ENCODE data around the gene PARPBP. TPM values are rescaled to one million over a fixed set of nuclear protein-coding genes. Genes with fewer than 3 reads are reported as not detected.
"Not testable (repeated sequence)": the region's sequence is repeated elsewhere in the genome, so short reads cannot be mapped to it uniquely, and the experiment has no call there.

The PARPBP gene, protein sequence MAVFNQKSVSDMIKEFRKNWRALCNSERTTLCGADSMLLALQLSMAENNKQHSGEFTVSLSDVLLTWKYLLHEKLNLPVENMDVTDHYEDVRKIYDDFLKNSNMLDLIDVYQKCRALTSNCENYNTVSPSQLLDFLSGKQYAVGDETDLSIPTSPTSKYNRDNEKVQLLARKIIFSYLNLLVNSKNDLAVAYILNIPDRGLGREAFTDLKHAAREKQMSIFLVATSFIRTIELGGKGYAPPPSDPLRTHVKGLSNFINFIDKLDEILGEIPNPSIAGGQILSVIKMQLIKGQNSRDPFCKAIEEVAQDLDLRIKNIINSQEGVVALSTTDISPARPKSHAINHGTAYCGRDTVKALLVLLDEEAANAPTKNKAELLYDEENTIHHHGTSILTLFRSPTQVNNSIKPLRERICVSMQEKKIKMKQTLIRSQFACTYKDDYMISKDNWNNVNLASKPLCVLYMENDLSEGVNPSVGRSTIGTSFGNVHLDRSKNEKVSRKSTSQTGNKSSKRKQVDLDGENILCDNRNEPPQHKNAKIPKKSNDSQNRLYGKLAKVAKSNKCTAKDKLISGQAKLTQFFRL
- 2.4 TPM for total RNA-seq

DNA sequence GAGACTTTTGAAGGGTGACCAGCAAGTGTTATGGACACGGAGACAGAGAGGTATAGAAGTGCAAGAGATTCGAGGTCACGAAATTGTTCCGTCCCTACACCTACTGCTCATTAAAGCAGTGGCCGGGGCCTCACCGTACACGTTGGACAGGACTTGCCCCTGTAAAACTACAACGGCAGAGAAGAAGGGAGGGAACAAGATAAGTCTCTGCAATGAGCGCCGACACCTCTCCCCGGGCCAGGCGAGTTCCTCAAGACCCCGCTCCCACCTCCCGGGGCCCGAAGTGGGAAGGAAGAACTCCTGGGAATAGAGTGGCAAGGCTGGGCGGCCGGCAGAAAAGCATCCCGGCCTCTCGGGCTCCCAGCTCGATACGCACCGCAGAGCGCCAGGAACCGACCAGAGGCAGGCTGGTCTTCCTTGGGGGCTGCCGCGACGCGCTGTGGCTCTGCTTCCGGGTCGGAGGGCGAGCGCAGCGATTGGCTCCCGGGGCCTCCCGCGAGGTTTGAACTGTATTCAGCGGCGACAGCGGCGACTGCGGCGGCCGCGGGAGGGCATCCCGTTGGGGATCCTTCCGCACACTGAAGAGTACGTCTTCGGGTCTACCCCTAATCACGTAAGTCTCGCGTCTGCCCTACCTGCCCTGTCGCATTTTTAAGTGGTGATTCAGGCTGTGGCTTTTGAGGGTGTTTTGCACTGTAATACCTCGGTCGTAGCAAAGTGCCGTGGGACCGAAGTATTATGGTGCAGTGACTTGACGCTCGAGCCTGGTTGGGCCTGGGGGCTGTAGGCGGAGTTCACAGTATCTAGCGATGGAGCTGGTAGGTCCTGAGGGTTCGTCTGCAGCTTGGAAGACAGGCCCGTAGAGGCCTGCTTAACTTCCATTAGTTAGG is at the start of gene PARPBP, which contains the start of gene NUP37:
Gene PARPBP (plus strand): TSS at position 510 of the 890 bp plus-strand sequence. CDS start 3,706 bp downstream, outside the sequence.
Gene NUP37 (minus strand): TSS at position 441 of the 890 bp plus-strand sequence. CDS start 1,596 bp downstream, outside the sequence.
- peak; percentile 76 to 91 (median 89) for DNase-seq (ENCODE audit: low read depth in 2 of 3, low spot score in 2 of 3)

DNA sequence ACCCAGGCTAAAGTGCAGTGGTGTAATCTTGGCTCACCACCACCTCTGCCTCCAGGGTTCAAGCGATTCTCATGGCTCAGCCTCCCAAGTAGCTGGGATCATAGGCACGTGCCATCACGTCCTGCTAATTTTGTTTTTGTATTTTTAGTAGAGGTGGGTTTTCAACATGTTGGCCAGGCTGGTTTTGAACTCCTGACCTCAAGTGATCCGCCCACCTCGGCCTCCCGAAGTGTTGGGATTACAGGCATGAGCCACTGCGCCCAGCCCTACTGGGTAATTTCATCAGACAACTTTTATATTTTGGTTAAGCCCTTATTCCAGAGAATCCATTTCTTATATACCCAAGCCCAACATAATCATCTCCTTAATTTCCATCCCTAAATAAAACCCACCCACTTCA is 47.9 kb upstream of the PARPBP start:
- DNase-seq (ENCODE audit: low read depth in 2 of 3, low spot score in 2 of 3), result not testable (repeated sequence)

DNA sequence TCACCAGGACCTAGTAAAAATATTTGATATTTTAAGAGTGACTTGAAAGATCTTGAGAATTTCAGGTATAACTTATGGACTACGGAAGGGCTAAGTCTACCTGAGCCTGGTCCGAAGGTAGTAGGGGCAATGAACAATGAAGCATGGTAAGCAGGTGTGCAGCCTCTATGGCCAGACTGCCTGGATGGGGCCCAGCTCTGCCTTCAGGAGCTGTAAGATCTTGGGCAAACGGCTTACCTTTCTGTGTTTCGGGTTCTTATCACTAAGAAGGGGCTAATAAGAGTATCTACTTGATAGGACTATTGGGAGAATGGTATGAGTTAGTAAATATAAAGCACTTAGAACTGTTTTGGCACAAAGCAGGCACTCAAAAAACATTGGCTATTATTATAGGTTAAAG is 39.1 kb upstream of the PARPBP start:
- no peak for DNase-seq (ENCODE audit: low read depth in 2 of 3, low spot score in 2 of 3)

DNA sequence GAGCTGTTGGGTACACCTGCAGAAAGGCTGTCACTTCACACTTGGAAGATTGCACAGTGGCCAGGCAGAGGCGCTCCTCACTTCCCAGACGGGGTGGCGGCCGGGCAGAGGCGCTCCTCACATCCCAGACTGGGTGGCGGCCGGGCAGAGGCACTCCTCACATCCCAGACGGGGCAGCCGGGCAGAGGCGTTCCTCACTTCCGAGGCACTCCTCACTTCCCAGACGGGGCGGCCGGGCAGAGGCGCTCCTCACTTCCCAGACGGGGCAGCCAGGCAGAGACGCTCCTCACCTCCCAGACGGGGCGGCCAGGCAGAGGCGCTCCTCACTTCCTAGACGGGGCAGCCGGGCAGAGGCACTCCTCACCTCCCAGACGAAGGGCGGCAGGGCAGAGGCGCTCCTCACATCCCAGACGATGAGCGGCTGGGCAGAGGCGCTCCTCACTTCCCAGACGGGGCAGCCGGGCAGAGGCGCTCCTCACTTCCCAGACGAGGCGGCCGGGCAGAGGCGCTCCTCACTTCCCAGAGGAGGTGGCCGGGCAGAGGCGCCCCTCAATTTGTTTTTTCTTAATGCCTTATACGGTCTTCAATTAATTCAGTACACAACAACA is 30.7 kb upstream of the PARPBP start:
- not testable (repeated sequence) for DNase-seq (ENCODE audit: low read depth in 2 of 3, low spot score in 2 of 3)

DNA sequence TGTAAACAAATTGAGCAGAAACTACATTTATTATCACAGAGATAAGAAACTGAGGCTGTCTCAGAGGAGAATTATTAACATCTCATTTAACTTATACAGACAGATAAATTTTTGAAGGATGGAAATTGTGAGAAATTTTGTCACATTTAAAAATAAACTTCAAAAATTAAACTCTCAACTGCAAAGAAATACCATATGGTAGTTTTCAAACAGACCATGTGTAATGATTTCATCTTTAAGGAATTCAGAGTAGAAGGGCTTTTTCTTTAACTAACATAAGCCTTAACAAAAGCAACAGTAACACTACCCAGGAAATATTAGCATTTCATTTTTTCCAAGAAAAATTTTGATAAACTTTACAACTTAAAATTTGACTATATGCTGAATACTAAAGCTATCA is 26.7 kb upstream of the PARPBP start:
- no peak for DNase-seq (ENCODE audit: low read depth in 2 of 3, low spot score in 2 of 3)

DNA sequence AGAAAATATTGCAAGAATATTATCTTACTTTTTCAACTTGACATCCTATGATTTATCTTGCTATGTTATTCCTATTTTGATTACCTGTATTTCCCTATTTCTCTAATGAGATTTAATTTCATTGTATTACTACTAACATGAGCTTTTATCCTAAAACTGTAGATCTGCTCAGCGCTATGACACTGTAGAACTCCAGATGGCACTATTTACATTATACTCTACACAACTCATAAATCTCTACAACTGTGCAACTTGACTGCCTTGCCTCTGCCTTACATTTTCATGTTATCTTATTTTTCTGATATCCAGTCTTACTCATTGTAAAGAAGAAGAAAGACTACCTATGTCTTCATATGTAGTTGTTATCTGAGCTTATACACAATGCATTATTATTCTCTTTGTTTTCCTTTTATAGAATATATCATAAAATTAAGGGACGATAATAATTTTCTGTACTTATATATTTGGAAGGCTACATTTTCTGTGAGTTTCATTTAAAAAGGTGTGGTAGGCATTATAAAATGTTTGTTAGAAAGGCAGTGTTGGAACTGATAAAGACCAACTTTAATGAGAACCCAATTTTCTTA is 24.2 kb upstream of the PARPBP start:
- peak in 2 of 3 donors; percentile 13 to 48 for DNase-seq (ENCODE audit: low read depth in 2 of 3, low spot score in 2 of 3)

DNA sequence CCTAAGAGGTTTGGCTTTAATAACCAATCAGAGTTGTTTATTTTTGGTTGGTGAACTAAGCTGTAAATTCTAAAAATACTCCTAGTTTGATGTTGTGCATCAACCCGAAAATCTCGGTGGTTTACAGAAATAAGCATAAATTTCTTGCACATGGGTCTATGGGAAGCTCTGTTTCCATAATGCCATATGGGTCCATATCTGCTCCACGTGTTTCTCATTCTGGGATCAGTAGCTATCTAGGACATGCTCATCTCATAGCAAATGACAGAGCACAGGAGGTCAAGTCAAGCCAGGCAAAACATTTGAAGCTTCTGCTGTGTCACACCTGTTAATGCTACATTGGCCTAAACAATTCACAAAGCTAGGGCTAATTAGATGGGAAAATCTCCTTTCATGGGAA is 23.1 kb upstream of the PARPBP start:
- DNase-seq (ENCODE audit: low read depth in 2 of 3, low spot score in 2 of 3), result no peak

DNA sequence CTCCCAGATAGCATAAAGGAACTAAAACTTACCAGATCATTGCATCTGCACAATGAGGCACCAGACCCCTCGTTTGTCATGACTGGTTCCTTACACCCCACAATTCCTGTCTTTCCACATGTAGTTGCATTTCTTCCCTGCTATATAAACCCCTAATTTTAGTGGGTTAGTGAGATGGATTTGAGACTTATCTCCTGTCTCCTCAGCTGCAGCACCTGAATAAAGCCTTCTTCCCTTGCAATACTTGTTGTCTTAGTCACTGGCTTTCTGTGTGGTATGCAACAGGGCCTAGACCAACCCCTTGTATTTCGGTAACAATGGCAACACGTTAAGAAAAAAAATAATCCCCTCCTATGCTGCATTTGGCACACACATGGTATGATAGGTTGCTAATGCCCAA is 13.1 kb upstream of the PARPBP start:
- no peak for DNase-seq (ENCODE audit: low read depth in 2 of 3, low spot score in 2 of 3)

DNA sequence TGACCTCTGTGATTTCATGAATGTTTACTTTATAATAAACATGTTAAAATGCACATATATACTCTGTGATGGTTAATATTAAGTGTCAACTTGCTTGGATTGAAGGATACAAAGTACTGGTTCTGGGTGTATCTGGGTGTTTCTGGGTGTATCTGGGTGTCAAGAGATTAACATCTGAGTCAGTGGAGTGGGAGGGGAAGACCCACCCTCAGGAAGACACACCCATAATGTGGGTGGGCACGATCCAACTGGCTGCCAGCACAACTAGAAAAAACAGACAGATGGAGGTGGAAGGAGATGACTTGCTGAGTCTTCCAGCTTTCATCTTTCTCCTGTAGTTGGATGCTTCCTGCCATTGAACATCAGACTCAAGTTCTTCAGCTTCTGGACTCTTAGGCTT is 12.0 kb upstream of the PARPBP start:
- DNase-seq (ENCODE audit: low read depth in 2 of 3, low spot score in 2 of 3), result no peak

DNA sequence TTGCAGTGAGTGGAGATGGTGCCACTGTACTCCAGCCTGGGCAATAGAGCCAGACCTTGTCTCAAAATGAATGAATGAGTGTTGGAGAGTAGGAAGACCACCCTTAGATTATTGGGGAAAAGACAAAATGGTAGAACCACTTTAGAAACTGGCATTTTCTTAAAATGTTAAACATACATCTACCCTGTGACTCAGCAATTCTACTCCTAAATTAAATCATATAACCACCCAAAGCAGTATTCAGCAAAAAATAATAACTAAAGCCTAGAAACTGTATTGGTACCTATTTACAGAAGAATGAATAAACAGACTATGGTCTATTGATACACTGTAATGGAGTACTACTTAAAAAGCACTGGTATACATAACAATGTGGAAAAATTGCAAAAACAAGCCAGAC is 9.2 kb upstream of the PARPBP start:
- DNase-seq (ENCODE audit: low read depth in 2 of 3, low spot score in 2 of 3), result no peak

DNA sequence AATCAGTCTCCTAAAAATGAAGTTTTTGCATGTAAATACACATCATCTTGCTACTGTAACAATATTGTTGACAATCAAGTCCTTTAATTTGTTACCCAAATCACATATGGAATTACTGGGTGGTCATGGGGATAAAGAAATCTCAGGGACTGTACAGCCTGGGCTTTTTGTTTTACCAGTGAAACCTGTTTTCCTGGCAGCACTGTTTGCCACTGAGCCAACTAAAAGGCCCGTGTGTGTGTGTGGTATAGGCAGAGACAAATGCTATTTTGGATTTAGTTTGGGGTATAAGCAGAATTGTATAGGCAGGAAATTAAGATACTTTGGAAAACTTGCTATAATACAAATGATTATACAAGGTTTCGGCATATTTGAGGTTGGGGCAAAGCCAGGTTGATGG is 5.8 kb upstream of the PARPBP start:
- no peak for DNase-seq (ENCODE audit: low read depth in 2 of 3, low spot score in 2 of 3)

DNA sequence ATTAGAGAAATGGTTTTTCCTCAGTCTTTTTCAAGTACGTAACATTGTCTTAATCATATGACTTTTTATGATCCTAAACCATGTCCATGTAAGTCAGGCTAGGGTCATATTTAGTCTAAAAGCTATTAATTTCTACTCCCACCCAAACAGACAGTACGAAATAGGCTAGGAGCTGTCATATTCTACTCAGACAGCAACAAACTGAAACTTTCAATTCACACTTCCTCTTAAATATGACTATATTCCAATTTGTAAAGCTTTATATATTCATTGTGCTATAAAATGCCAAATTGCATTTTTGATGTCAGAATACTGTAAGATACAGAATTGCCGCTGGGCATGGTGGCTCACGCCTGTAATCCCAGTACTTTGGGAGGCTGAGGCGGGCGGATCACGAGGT is 3.6 kb upstream of the PARPBP start:
- DNase-seq (ENCODE audit: low read depth in 2 of 3, low spot score in 2 of 3), result no peak

DNA sequence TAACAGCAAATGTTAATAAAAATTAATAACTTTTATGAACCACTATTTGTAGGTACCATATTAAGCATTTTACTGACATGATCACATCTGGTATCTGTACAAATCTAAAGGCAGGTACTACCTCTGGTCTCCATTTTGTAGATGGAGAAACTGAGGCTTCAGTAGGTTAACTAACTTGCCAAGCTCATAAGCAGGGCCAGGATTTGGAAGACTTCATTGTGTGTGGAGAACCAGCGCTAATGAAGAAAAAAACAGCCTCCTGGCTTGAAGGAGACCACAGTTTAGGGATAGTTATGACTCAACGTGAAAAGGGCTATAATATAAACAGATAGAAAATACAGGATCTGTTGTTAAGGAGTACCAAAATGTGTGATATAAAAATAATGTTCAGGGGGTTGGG is 1.1 kb upstream of the PARPBP start:
- no peak for DNase-seq (ENCODE audit: low read depth in 2 of 3, low spot score in 2 of 3)

DNA sequence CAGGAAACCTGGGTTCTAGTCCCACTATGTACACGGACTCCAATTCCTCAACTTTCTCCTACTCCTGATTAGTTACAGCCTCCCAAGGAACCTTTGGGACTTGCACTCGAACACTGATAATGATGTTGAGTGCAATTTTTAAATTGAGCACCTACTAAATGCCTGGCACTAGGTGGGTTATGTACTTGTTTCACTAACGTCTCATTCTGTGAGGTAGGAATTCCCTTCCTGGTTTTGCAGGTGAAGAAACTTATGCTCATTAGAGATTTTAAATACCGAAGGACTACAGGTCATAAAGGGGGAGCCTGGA is 536 bp downstream of the PARPBP start:
- DNase-seq (ENCODE audit: low read depth in 2 of 3, low spot score in 2 of 3), result no peak

DNA sequence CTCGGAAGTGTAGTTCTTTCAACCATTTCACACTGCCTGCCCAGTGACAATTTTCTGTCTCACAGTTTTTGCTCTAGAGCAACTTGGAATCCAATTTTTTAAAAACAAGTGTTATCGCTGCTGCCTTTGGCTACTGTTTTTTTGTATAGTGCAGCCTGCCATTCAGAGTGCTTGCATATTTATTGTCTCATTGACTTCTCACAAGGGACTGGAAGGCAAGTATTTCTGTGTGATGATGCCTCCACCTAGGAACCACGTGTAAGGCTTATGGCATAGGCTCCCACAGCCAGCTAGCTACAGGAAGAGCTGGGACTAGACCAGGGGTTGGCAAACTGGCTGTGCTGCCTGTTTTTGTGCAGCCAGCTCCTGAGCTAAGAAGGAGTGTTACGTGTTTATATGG is 903 bp downstream of the PARPBP start:
- DNase-seq (ENCODE audit: low read depth in 2 of 3, low spot score in 2 of 3), result peak in 1 of 3 donors; percentile 4

DNA sequence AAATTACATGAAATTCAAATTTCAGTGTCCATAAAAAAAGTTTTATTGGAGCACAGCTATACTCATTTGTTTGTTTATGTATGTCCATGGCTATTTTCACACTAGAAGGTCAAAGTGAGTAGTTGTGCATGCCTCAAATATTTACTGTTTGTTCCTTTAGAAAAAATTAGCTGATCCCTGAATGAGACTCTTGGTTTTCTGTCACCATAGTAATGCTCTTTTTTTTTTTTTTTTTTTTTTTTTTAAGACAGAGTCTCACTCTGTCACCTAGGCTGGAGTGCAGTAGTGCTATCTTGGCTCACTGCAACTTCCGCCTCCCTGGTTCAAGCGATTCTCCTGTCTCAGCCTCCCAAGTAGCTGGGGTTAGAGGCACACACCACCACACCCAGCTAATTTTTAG is 1.3 kb downstream of the PARPBP start:
- DNase-seq (ENCODE audit: low read depth in 2 of 3, low spot score in 2 of 3), result not testable (repeated sequence)

DNA sequence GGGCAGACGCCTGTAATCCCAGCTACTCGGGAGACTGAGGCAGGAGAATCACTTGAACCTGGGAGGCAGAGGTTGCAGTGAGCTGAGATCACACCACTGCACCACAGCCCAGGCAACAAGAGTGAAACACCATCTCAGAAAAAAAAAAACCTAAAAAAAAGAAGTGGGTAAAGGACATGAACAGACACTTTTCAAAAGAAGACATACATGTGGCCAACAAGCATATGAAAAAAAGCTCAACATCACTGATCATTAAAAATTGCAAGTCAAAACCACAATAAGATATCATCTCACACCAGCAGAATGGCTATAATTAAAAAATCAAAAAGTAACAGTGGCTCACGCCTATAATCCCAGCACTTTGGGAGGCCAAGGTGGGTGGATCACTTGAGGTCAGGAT is 10.7 kb downstream of the PARPBP start:
- not testable (repeated sequence) for DNase-seq (ENCODE audit: low read depth in 2 of 3, low spot score in 2 of 3)

DNA sequence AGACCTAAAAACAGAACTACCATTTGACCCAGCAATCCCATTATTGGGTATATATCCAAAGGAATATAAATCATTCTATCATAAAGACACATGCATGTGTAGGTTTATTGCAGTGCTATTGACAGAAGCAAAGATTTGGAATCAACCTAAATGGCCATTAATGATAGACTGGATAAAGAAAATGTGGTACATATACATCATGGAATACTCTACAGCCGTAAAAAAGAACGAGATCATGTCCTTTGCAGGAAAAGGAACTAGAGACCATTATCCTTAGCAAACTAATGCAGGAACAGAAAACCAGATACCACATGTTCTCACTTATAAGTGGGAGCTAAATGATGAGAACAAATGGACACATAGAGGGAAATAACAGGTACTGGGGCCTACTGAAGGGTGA is 11.5 kb downstream of the PARPBP start:
- DNase-seq (ENCODE audit: low read depth in 2 of 3, low spot score in 2 of 3), result not testable (repeated sequence)

DNA sequence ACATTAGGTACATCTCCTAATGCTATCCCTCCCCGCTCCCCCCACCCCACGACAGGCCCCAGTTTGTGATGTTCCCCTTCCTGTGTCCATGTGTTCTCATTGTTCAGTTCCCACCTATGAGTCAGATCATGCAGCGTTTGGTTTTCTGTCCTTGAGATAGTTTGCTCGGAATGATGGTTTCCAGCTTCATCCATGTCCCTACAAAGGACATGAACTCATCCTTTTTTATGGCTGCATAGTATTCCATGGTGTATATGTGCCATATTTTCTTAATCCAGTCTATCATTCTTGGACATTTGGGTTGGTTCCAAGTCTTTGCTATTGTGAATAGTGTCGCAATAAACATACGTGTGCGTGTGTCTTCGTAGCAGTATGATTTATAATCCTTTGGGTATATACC is 17.6 kb downstream of the PARPBP start:
- not testable (repeated sequence) for DNase-seq (ENCODE audit: low read depth in 2 of 3, low spot score in 2 of 3)

DNA sequence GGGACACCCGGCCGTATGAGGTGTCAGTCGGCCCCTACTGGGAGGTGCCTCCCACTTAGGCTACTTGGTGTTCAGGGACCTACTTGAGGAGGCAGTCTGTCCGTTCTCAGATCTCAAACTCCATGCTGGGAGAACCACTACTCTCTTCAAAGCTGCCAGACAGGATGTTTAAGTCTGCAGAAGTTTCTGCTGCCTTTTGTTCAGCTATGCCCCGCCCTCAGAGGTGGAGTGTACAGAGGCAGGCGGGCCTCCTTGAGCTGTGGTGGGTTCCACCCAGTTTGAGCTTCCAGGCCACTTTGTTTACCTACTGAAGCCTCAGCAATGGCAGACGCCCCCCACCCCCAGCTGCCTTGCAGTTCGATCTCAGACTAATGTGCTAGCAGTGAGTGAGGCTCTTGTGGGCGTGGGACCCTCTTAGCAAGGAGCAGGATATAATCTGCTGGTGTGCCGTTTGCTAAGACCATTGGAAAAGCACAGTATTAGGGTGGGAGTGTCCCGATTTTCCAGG is 22.9 kb downstream of the PARPBP start:
- DNase-seq (ENCODE audit: low read depth in 2 of 3, low spot score in 2 of 3), result not testable (repeated sequence)
